Neural cell (in vitro differentiated cells): Measurements from ENCODE around the gene APOL4. TPM values are rescaled to one million over a fixed set of nuclear protein-coding genes. Genes with fewer than 3 reads are reported as not detected.

Source experiments
- H2AFZ ChIP-seq: fragments of 200-600, 300-800 bp; sonication (generic), shearing (Covaris generic); 2 replicates; pipeline ENCODE4 v1.6.0; 2014; ENCODE audit warnings: low read depth, mild to moderate bottlenecking, antibody characterized with exemption, low read length, moderate library complexity
- H3F3A ChIP-seq: fragments of 200-600 bp; shearing (Covaris generic); 2 replicates; pipeline ENCODE4 v1.6.1; 2016; ENCODE audit warnings: mild to moderate bottlenecking, moderate library complexity, mixed read lengths, antibody characterized with exemption, low read length; ENCODE audit not compliant: insufficient read depth, poor library complexity, severe bottlenecking
- H3K27ac ChIP-seq: fragments of 200-600, 300-800 bp; sonication (generic), shearing (Covaris generic); 2 replicates; pipeline ENCODE4 v1.5.1; 2014; ENCODE audit warnings: mild to moderate bottlenecking, low read length, moderate library complexity
- H3K27me3 ChIP-seq: fragments of 300-800, 200-600 bp; sonication (generic), shearing (Covaris generic); 2 replicates; pipeline ENCODE4 v1.6.0; 2014; ENCODE audit warnings: mild to moderate bottlenecking, low read depth, low read length, moderate library complexity; ENCODE audit not compliant: insufficient read depth
- H3K36me3 ChIP-seq: fragments of 300-800, 200-600 bp; sonication (generic), shearing (Covaris generic); 2 replicates; pipeline ENCODE4 v1.5.1; 2014; ENCODE audit warnings: mild to moderate bottlenecking, antibody characterized with exemption, low read length, moderate library complexity; ENCODE audit not compliant: insufficient read depth
- H3K4me2 ChIP-seq: fragments of 300-800, 200-600 bp; sonication (generic), shearing (Covaris generic); 2 replicates; pipeline ENCODE4 v1.6.0; 2014; ENCODE audit warnings: mild to moderate bottlenecking, low read length
- H3K4me3 ChIP-seq: fragments of 300-800, 200-600 bp; sonication (generic), shearing (Covaris generic); 2 replicates; pipeline ENCODE4 v1.5.1; 2014; ENCODE audit warnings: mild to moderate bottlenecking, low read length, moderate library complexity
- H3K79me2 ChIP-seq: fragments of 200-600 bp; shearing (Covaris generic); replicated peaks from 2 replicates; pipeline ENCODE4 v1.6.0; 2014; ENCODE audit warnings: mild to moderate bottlenecking, low read length, moderate library complexity; ENCODE audit not compliant: insufficient read depth
- H3K9ac ChIP-seq: fragments of 300-800, 200-600 bp; sonication (generic), shearing (Covaris generic); 2 replicates; pipeline ENCODE4 v1.6.1; 2016; ENCODE audit warnings: mild to moderate bottlenecking, low read length, mixed read lengths
- H3K9me2 ChIP-seq: fragments of 200-600 bp; shearing (Covaris generic); 2 replicates; pipeline ENCODE4 v1.6.1; 2016; ENCODE audit warnings: mild to moderate bottlenecking, low read length, mixed read lengths; ENCODE audit not compliant: insufficient read depth
- H3K9me3 ChIP-seq: fragments of 200-600, 300-800 bp; sonication (generic), shearing (Covaris generic); 2 replicates; pipeline ENCODE4 v1.6.1; 2016; ENCODE audit warnings: mild to moderate bottlenecking, mixed run types, low read length, moderate library complexity, mixed read lengths
- H4K20me1 ChIP-seq: fragments of 200-600 bp; shearing (Covaris generic); 2 replicates; pipeline ENCODE4 v1.6.1; 2016; ENCODE audit warnings: mild to moderate bottlenecking, mixed run types; ENCODE audit not compliant: insufficient read depth
- EP300 ChIP-seq: fragments of 450-650 bp; conservative IDR thresholded peaks from 2 replicates; pipeline ENCODE4 v1.6.1; 2014; ENCODE audit warnings: antibody characterized with exemption, mild to moderate bottlenecking, moderate library complexity; ENCODE audit not compliant: poor library complexity, severe bottlenecking
- EZH2 ChIP-seq: fragments of 200-600, 300-800 bp; shearing (Covaris generic), sonication (generic); IDR thresholded peaks from 2 replicates; pipeline ENCODE4 v1.6.1; 2014; ENCODE audit warnings: antibody characterized with exemption, low read length, borderline replicate concordance, mild to moderate bottlenecking; ENCODE audit not compliant: insufficient read depth, poor library complexity, severe bottlenecking
- MXI1 ChIP-seq: fragments of 450-650 bp; conservative IDR thresholded peaks from 2 replicates; pipeline ENCODE4 v1.6.1; 2014; ENCODE audit warnings: antibody characterized with exemption, mild to moderate bottlenecking; ENCODE audit not compliant: poor library complexity, severe bottlenecking
- POLR2AphosphoS5 ChIP-seq: IDR thresholded peaks from 2 replicates; pipeline ENCODE4 v1.6.1; 2012
- RAD21 ChIP-seq: fragments of 450-650 bp; conservative IDR thresholded peaks from 2 replicates; pipeline ENCODE4 v1.6.1; 2014; ENCODE audit warnings: antibody characterized with exemption, mild to moderate bottlenecking, moderate library complexity
- SMC3 ChIP-seq: fragments of 450-650 bp; conservative IDR thresholded peaks from 2 replicates; pipeline ENCODE4 v1.6.1; 2014; ENCODE audit warnings: antibody characterized with exemption, mild to moderate bottlenecking, moderate library complexity; ENCODE audit not compliant: poor library complexity
- TAF1 ChIP-seq: IDR thresholded peaks from 2 replicates; pipeline ENCODE4 v1.6.1; 2012; ENCODE audit warnings: low read depth
- polyA plus RNA-seq: library from polyadenylated mRNA; depleted of rRNA; stranded (reverse); fragments of >200 nt; gene quantifications from 2 replicates; pipeline ENCODE4 v1.2.3, GENCODE V29; 2014
- TF ChIP-seq, protein P1 (sequence below): IDR thresholded peaks from 2 replicates; pipeline ENCODE4 v1.6.1; 2012; ENCODE audit warnings: borderline replicate concordance
- TF ChIP-seq, protein P2 (sequence below): fragments of 450-650 bp; IDR thresholded peaks from 2 replicates; pipeline ENCODE4 v1.5.1; 2014; ENCODE audit warnings: antibody characterized with exemption, mild to moderate bottlenecking, moderate library complexity; ENCODE audit not compliant: poor library complexity, severe bottlenecking

APOL4 gene
- polyA plus RNA-seq, 1 donor from 2014 or later: not detected

DNA sequence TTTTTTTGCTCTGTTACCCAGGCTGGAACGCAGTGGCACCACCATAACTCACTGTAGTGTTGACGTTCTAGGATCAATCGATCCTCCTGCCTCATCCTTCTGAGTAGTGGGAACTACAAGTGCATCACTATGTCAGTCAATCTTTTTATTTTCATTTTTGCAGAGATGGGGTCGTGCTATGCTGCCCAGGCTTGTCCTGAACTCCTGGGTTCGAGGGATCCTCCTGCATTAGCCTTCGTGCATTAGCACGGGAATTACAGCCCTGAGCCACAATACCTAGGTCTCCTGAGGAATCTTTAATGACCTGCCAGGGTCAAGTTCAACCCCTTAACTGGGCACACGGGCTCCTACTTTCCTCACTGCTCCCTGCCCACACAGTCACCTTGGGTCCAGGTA lies 45.5 kb downstream of the APOL4 start:
- no peaks in the 10 kb centered on the region for H3K9me2 ChIP-seq
- no peak overlapping the region for H3K27ac ChIP-seq
- H2AFZ ChIP-seq: no peak overlapping the region

DNA sequence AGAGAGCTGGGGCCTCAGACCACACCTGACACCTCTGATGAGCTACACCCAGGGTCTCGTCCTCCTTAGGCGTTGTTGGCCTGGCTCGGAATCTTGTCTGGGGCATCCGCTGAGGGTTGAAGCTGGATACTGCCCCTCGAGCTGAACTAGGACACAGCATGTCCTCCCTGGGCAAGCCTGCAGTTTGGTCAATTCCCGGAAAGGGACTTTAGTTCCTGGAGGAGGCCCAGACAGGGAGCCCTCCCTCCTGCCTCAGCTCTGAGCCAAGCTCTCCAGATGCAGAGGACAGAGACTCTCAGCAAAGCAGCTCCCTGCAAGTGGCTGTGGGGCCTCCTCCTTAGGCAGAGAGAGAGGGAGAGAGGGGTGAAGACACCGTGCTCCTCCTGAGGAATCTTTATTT lies 45.9 kb downstream of the APOL4 start:
- Histone ChIP-seq H3K79me2 (no peaks in the 10 kb centered on the region), H3K27me3 (no peaks in the 10 kb centered on the region), H3K9me2 (no peaks in the 10 kb centered on the region), H3K27ac (no peak overlapping the region), H3K4me3 (no peak overlapping the region), H3F3A (no peaks in the 10 kb centered on the region), H3K9me3 (no peaks in the 10 kb centered on the region), H2AFZ (no peak overlapping the region), H3K4me2 (no peak overlapping the region), H4K20me1 (no peaks in the 10 kb centered on the region), H3K36me3 (no peaks in the 10 kb centered on the region), H3K9ac (no peak overlapping the region)
- no peak for TF ChIP-seq EP300
- no peak for TF ChIP-seq SMC3

More for the DNA sequence above, 45.5 kb downstream of the APOL4 start:
- H3K27me3 ChIP-seq: no peaks in the 10 kb centered on the region
- no peaks in the 10 kb centered on the region for H3K9me3 ChIP-seq
- H4K20me1 ChIP-seq: no peaks in the 10 kb centered on the region
- no peaks in the 10 kb centered on the region for H3K79me2 ChIP-seq
- H3F3A ChIP-seq: no peaks in the 10 kb centered on the region
- H3K4me2 ChIP-seq: no peak overlapping the region
- no peak overlapping the region for H3K9ac ChIP-seq
- no peak overlapping the region for H3K4me3 ChIP-seq
- H3K36me3 ChIP-seq: no peaks in the 10 kb centered on the region
- no peak for TF ChIP-seq TAF1
- TF ChIP-seq, protein P1, sequence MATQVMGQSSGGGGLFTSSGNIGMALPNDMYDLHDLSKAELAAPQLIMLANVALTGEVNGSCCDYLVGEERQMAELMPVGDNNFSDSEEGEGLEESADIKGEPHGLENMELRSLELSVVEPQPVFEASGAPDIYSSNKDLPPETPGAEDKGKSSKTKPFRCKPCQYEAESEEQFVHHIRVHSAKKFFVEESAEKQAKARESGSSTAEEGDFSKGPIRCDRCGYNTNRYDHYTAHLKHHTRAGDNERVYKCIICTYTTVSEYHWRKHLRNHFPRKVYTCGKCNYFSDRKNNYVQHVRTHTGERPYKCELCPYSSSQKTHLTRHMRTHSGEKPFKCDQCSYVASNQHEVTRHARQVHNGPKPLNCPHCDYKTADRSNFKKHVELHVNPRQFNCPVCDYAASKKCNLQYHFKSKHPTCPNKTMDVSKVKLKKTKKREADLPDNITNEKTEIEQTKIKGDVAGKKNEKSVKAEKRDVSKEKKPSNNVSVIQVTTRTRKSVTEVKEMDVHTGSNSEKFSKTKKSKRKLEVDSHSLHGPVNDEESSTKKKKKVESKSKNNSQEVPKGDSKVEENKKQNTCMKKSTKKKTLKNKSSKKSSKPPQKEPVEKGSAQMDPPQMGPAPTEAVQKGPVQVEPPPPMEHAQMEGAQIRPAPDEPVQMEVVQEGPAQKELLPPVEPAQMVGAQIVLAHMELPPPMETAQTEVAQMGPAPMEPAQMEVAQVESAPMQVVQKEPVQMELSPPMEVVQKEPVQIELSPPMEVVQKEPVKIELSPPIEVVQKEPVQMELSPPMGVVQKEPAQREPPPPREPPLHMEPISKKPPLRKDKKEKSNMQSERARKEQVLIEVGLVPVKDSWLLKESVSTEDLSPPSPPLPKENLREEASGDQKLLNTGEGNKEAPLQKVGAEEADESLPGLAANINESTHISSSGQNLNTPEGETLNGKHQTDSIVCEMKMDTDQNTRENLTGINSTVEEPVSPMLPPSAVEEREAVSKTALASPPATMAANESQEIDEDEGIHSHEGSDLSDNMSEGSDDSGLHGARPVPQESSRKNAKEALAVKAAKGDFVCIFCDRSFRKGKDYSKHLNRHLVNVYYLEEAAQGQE: no peak
- TF ChIP-seq POLR2AphosphoS5: no peak
- no peak for TF ChIP-seq SMC3
- no peak for TF ChIP-seq RAD21
- TF ChIP-seq EP300: no peak
- no peak for TF ChIP-seq EZH2
- TF ChIP-seq MXI1: no peak
- TF ChIP-seq, protein P2, sequence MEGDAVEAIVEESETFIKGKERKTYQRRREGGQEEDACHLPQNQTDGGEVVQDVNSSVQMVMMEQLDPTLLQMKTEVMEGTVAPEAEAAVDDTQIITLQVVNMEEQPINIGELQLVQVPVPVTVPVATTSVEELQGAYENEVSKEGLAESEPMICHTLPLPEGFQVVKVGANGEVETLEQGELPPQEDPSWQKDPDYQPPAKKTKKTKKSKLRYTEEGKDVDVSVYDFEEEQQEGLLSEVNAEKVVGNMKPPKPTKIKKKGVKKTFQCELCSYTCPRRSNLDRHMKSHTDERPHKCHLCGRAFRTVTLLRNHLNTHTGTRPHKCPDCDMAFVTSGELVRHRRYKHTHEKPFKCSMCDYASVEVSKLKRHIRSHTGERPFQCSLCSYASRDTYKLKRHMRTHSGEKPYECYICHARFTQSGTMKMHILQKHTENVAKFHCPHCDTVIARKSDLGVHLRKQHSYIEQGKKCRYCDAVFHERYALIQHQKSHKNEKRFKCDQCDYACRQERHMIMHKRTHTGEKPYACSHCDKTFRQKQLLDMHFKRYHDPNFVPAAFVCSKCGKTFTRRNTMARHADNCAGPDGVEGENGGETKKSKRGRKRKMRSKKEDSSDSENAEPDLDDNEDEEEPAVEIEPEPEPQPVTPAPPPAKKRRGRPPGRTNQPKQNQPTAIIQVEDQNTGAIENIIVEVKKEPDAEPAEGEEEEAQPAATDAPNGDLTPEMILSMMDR: no peak

DNA sequence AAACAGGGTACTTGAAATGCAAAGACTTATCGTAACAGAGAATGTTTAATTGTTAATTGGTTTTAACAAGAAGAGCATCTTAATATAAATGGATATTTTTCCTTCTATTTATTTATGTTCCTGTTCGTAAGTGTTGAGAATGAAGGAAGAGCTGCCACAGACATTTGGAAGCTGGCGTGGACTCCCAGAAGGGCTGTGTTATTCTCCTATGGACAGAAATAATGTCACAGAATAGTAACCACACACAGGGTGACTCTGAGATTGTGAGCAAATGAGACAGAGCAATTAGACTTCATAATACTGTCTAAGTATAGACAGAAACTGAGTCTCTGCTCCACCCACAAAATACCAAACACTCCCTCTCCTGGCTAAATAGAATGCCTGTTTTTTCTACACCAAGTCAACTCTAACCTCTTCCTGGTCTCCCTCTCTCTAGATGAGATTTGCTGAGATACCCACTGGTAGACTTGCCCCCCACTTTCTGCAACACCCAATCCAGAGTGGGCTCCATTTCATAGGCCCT lies 47.1 kb downstream of the APOL4 start:
- Histone ChIP-seq H3K4me3 (no peak overlapping the region), H3K27ac (no peak overlapping the region)

More for the DNA sequence above, 47.1 kb downstream of the APOL4 start:
- H3K36me3 ChIP-seq: no peaks in the 10 kb centered on the region
- no peaks in the 10 kb centered on the region for H3K9me2 ChIP-seq
- H3K9ac ChIP-seq: no peak overlapping the region
- H3K27me3 ChIP-seq: no peaks in the 10 kb centered on the region
- TF ChIP-seq EZH2 (no peak), RAD21 (no peak), POLR2AphosphoS5 (no peak), SMC3 (no peak), MXI1 (no peak), EP300 (no peak), TAF1 (no peak)
- TF ChIP-seq, protein P2: no peak
- TF ChIP-seq, protein P1: no peak
- H3F3A ChIP-seq: no peaks in the 10 kb centered on the region
- H4K20me1 ChIP-seq: no peaks in the 10 kb centered on the region
- no peak overlapping the region for H3K4me2 ChIP-seq
- no peaks in the 10 kb centered on the region for H3K9me3 ChIP-seq
- H3K79me2 ChIP-seq: no peaks in the 10 kb centered on the region
- H2AFZ ChIP-seq: no peak overlapping the region
